KOPT-K1 (cell line): ENCODE measurements around the gene ANG.
A peak's percentile ranks its signal among the peaks of the same experiment; 100 is the strongest.
"Not testable (repeated sequence)": the region's sequence is repeated elsewhere in the genome, so short reads cannot be mapped to it uniquely, and the experiment has no call there.

Experiments
- H3K27ac ChIP-seq: fragments of 200-600 bp; sonication (generic); 2 replicates; pipeline ENCODE4 v1.5.1; 2016; ENCODE audit warnings: antibody characterized with exemption, mild to moderate bottlenecking, low read depth, low read length; ENCODE audit not compliant: poor library complexity, severe bottlenecking
- H3K36me3 ChIP-seq: fragments of 200-600 bp; sonication (generic); 2 replicates; pipeline ENCODE4 v1.5.1; 2017; ENCODE audit warnings: antibody characterized with exemption, mild to moderate bottlenecking, low read length, moderate library complexity; ENCODE audit not compliant: insufficient read depth
- H3K9me3 ChIP-seq: fragments of 200-600 bp; sonication (generic); 2 replicates; pipeline ENCODE4 v1.5.1; 2017; ENCODE audit warnings: antibody characterized with exemption, low read length, mild to moderate bottlenecking; ENCODE audit not compliant: insufficient read depth, poor library complexity, severe bottlenecking

The ANG gene

DNA sequence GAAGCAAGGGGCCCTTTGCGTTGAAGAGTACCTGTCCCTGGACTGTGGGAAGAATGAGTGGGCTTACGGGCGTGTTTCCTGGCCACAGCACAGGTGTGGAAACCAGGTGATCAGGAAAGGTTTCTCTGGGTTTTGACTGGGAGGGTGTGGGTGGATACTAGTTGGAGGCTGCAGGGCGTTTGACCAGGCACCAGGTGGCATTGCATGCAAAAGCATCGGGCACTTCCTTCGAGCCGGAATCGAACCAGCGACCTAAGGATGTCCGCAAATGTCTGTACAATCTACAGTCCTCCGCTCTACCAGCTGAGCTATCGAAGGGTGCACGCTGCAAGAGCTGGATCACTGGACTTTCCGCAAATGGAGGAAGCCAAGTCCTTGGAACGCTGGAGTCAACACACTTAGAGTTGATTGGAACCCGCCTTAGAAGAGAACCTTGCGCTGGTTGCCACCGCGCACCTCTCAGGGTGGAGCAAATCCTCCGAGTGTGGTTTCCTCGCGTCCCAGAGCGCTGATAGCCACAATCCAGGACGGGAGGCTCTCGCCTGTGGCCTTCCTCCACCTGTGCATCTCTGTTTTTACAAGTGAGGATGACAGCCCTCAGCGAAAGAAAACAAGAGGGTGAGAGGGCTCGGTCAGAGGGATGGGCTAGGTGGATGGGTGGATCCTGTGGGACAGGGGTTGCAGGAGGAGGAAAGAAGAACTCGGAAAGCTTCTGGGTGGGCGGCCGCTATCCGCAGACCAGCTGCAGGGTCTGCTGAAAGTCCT is 25.4 kb upstream of the ANG start:
- Histone ChIP-seq H3K9me3 (no peaks in the 10 kb centered on the region), H3K36me3 (no peaks in the 10 kb centered on the region), H3K27ac (no peak overlapping the region)

DNA sequence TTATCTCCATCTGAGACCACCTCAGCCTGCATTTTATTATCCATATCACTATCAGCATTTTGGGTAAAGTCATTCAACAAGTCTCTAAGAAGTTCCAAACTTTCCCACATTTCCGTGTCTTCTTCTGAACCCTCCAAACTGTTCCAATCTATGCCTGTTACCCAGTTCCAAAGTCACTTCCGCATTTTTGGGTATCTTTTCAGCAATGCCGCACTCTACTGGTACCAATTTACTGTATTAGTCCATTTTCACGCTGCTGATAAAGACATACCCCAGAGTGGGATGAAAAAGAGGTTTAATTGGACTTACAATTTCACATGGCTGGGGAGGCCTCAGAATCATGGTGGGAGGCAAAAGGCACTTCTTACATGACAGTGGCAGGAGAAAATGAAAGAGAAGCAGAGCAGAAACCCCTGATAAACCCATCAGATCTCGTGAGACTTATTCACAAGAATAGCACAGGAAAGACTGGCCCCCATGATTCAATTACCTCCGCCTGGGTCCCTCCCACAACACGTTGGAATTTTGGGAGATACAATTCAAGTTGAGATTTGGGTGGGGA is 22.1 kb upstream of the ANG start:
- not testable (repeated sequence) for H3K27ac ChIP-seq, H3K36me3 ChIP-seq, H3K9me3 ChIP-seq

DNA sequence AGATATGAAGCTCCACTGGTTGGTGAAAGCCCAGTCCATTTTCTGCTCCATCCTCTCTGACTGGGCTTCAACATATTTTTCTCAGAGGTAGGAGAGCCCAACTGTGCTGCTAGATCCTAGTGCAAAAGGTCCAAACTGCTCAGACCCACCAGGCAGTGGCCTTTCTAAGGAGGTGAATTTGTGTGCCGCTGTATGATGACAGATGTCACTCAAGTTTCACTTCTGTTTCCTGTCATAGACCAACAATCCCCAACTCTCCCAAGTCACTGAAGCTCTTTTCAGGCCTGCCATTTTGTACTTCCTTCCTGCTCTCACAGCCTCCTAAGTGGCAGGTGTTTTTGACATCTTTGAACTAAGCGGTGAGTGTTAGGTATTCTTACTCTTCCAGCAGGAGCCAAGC is 20.6 kb upstream of the ANG start:
- H3K27ac ChIP-seq = no peak overlapping the region
- no peaks in the 10 kb centered on the region for H3K36me3 ChIP-seq

DNA sequence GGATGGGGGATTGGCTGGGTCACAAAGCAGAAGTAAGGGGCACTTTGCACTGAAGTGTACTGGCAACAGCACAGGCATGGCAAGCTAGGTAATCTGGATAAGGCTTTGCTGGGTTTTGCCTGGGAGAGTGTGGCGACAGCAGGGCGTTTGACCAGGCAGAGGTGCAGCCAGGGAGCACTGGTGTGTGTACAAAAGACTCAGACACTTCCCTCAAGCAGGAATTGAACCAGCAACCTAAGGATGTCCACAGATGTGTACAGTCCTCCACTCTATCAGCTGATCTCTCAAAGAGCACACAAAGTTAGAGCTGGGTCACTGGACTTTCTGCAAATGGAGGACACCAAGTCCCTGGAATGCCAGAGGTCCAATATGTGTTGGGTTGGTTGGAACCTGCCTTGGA is 19.6 kb upstream of the ANG start:
- no peaks in the 10 kb centered on the region for H3K9me3 ChIP-seq
- no peak overlapping the region for H3K27ac ChIP-seq
- H3K36me3 ChIP-seq = no peaks in the 10 kb centered on the region

More for the DNA sequence above, 20.6 kb upstream of the ANG start:
- H3K9me3 ChIP-seq = no peaks in the 10 kb centered on the region

DNA sequence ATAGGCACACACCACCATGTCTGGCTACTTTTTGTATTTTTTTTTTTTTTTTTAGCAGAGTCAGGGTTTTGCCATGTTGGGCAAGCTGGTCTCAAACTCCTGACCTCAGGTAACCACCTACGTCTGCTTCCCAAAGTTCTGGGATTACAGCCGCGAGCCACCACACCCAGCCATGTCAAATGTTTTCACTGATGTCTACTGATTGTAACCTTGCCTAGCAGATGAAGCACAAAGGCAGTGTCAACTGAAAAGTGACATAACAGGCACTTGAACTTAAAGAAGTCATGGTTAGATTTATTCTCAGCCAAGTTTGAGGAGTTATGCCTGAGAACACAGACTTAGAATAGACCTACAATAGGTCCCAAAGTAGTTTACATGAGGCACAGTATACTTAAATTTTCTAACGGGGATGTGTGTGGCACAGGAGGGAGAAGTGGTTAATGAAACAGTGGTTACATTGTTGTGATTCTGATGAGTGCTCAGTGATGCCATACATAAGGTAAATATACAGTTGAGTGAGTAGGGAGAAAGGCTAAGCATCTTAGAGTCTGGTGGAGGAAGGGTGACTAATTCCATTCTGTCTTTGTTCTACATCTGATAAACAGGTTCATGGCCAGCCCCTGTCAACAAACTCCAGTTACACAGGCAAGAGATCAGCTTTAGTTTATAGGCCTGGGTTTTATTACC is 16.8 kb upstream of the ANG start:
- no peaks in the 10 kb centered on the region for H3K9me3 ChIP-seq
- H3K27ac ChIP-seq = no peak overlapping the region
- H3K36me3 ChIP-seq = no peaks in the 10 kb centered on the region

DNA sequence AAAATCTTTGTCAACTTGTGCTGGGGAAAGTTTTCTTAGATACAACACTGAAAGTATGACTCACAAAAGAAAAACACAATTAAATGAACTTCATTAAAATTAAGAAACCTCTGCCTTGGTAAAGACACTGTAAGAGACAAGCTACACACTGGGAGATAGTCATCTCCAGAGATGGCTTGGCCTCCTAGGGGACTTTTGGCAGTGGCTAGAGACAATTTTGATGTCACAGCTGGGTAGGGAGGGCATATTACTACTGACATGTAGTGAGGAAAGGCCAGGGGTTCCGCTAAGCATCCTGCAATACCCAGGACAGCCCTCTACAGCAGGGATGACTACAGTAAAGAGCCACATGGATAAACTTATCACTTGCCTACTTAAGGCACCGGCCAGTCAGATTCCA is 12.9 kb upstream of the ANG start:
- Histone ChIP-seq H3K9me3 (no peaks in the 10 kb centered on the region), H3K36me3 (no peaks in the 10 kb centered on the region), H3K27ac (no peak overlapping the region)

DNA sequence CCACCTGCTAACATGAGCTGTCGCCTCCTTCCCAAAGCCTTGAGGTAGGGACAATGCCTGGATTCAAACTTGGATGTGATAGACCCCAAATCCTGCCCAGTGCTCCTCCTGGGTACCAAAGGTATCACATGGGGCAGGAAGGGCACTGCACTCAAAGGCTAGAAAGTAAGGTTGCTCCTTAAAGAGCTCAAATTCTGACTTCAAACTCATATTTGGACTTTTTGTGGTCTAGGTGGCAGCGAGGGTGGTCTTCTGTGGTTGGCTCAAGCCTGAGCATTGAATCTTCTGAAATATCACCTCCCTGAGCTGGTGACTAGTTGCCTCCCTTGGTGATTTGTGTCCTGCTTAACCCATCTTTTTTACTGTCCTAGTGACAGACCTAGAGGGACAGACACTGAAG is 12.5 kb upstream of the ANG start:
- H3K36me3 ChIP-seq = no peaks in the 10 kb centered on the region
- H3K27ac ChIP-seq = no peak overlapping the region
- no peaks in the 10 kb centered on the region for H3K9me3 ChIP-seq

DNA sequence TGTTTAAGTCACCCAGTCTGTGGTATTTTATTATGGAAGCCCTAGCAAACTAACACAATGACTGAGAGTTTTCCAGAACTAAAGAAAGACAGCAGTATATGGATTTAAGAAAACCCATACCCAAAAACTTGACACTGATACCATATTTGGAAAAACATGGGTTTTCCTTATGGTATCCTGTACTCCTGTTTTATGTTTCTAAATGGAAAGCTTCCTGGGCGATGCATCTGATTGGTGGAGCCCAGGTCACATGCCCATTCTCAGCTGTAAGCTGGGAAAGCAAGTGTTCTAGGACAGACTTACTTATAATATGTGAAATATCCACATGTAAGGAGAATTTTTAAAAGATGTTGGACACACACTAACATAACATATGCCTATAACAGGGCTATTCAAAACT is 8.7 kb upstream of the ANG start:
- H3K36me3 ChIP-seq = no peaks in the 10 kb centered on the region
- H3K27ac ChIP-seq = no peak overlapping the region
- H3K9me3 ChIP-seq = no peaks in the 10 kb centered on the region

DNA sequence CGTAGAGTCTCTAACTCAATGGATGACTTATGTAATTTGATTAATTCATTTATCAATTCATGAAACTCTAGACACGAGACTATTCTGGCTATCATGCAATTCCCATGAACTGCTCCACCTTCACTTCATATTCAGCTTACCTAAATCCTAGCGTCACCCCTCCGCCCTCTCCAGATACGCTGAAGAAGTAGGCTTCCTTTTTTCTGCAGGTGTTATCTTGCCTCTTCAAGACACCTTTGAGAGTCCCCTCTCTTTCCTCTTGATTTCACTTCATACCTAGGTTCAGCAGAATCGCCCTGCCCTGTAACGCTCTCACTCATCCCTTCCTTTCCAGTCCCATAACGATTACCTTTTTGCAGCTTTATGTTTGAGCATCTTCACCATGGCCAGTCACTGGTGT is 8.2 kb upstream of the ANG start:
- Histone ChIP-seq H3K9me3 (no peaks in the 10 kb centered on the region), H3K27ac (peak overlapping the region; percentile 68), H3K36me3 (no peaks in the 10 kb centered on the region)

DNA sequence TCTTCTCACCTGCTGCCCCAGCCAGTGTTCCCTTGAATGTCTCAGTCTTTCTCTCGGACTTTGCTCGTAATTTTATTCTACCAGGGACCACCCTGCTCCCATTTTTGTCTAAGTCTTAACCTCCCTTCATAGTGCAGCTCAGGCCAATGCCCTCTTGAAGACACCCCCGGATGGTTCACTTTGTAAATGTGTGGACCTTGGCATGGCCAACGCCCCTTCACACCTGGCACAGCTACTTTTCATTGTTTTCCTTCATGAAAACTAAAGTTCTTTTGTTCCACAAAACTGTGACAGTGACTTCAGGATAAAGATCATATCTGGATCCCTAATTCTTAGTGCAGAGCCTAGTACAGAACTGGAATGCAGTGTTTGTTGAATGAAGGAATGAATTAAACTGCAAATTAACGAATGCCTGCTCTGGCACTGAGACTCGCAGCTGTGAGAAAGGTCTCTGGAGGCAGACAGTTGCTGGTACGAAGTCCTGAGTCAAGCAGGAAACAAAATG is 7.7 kb upstream of the ANG start:
- no peaks in the 10 kb centered on the region for H3K9me3 ChIP-seq
- peak overlapping the region; percentile 68 for H3K27ac ChIP-seq
- H3K36me3 ChIP-seq = no peaks in the 10 kb centered on the region

DNA sequence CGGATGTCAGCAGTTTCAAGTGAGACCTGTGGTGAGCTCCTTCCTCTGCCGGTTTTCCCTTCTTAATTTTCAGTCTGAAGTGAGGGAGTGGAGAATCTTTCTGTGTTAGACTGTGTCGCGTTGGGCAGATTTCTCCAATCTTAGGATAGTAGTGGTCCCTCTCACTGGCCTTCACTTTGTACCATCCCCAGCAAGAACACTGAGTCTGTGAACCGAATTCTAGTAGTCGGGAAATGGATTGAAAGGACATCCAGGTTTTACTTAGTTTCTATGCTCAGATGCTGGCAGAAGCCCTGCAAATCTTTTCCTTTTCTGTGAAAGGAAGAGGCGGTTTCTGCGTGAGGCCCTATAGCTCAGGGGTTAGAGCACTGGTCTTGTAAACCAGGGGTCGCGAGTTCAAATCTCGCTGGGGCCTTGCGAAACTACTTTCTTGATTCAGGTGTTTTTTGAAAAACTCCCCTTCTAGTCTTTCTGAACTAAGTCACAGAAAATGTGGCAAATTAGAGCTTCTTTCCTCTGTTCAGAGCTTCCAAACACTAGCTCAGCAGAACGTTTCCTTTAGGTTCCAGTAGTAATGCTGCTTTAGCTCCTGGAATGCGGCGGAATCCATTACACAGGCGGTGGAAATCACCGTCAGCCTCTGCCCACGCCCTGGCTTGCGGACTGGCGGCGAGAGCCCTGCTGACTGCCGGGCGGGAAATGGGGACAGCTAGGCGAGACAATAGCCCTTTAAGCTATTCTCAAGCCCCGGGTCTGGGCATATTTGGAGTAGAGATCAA is 7.0 kb upstream of the ANG start:
- Histone ChIP-seq H3K9me3 (no peaks in the 10 kb centered on the region), H3K27ac (peak overlapping the region; percentile 68), H3K36me3 (no peaks in the 10 kb centered on the region)

DNA sequence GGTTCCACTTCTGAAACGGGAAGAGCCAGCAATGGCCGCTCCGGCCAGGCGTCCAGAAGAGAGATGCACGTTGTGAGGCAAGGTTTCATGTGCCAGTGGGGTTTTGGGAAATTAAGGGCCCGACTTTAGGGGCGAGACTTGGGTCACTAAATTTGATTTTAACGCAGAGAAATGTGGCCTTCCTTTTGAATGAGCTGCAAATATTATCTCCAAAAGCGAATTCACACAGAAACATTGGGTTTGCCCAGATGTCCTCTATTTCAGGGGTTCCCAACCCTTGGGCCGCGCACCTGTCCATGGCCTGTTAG is 6.5 kb upstream of the ANG start:
- Histone ChIP-seq H3K36me3 (no peaks in the 10 kb centered on the region), H3K27ac (peak overlapping the region; percentile 68), H3K9me3 (no peaks in the 10 kb centered on the region)

DNA sequence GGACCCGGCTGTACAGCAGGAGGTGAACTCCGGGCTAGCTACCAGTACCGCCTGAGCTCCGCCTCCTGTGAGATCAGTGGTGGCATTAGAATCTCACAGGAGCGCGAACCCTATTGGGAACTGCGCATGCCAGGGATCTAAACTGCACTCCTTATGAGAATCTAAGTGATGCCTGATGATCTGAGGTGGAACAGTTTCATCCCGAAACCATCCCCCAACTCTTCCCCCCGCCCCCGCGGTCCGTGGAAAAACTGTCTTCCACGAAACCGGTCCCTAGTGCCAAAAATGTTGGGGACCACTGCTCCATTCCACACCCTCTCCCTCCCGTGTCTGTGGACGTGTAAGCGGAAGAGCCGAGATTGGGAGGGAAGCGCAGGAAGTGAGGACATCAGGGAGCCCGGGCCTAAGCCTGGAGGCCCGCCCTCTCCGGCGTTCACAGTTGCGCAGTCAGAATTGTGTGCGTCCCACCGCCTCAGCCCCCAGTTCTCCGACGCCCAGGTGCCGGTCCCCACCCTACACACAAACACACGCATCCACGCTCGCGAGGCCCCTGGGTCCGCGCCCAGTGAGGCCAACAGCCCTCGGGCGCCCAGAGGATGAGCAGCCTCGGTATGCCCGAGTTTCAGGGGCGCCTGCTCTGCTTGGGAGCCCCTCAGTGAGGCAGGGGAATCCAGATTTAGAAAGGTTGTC is 6.0 kb upstream of the ANG start:
- peak overlapping the region; percentile 68 for H3K27ac ChIP-seq
- H3K36me3 ChIP-seq = no peaks in the 10 kb centered on the region
- H3K9me3 ChIP-seq = no peaks in the 10 kb centered on the region

DNA sequence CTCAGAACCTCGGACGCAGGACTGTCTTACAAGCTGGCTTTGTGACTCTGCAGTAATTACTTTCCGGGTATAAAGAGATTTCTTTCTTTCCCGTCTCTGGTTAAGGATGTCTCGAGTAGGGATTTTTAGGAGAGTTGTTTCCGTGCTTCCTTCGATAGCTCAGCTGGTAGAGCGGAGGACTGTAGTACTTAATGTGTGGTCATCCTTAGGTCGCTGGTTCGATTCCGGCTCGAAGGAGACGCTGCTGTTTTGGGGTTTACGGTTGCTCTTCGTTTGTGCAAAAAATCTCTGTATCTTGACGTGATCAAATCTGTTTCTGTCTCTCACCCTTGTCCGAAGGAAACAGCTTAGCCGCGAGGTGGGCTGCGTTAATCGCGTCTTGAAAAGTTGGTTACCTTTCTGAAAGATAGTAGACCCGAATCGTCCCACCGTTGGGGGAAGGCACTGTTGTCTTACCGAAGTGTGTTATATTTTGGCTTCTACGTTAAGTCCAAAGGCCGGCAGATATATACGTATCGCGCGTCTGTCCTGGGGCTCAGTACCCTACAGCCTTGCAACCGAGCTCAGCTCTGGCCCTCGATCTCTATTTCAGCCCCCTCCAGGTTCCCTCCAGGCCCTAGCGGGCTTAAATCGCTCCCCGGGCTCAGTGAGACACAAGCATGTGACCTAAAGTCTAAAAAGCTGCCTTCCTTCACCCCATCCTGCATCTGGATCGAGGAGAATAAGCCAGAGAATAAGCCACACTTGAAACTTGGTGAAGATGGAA is 5.3 kb upstream of the ANG start:
- H3K27ac ChIP-seq = peak overlapping the region; percentile 68

More for the DNA sequence above, 5.3 kb upstream of the ANG start:
- Histone ChIP-seq H3K36me3 (no peaks in the 10 kb centered on the region), H3K9me3 (no peaks in the 10 kb centered on the region)
